ENCODE results near the gene PITPNC1. TPM values are rescaled to one million over a fixed set of nuclear protein-coding genes. Genes with fewer than 3 reads are reported as not detected.

The PITPNC1 gene
- total and polyA plus RNA-seq, 12 donors: 6.6 to 28.0 (median 11.5) TPM

DNA sequence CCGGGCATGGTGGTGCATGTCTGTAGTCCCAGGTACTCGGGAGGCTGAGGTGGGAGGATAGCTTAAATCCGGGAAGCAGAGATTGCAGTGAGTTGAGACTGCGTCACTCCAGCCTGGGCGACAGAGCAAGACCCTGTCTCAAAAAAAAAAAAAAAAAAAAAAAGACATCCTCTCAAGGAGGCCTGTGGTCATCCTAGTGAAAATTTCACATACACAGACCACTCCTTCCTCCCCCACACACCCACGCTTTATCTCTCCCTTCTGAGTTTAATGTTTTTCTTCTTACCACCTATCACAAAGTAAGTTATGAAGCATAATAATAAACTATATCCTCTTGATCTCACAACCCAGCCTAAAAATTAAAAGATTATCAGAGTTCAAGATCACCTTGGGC lies 339.3 kb downstream of the PITPNC1 start:
- H3K9me3 ChIP-seq: no peaks in the 10 kb centered on the region
- H3K27ac ChIP-seq: no peak overlapping the region
- H3K4me3 ChIP-seq: no peak overlapping the region
- TF ChIP-seq, protein P1, sequence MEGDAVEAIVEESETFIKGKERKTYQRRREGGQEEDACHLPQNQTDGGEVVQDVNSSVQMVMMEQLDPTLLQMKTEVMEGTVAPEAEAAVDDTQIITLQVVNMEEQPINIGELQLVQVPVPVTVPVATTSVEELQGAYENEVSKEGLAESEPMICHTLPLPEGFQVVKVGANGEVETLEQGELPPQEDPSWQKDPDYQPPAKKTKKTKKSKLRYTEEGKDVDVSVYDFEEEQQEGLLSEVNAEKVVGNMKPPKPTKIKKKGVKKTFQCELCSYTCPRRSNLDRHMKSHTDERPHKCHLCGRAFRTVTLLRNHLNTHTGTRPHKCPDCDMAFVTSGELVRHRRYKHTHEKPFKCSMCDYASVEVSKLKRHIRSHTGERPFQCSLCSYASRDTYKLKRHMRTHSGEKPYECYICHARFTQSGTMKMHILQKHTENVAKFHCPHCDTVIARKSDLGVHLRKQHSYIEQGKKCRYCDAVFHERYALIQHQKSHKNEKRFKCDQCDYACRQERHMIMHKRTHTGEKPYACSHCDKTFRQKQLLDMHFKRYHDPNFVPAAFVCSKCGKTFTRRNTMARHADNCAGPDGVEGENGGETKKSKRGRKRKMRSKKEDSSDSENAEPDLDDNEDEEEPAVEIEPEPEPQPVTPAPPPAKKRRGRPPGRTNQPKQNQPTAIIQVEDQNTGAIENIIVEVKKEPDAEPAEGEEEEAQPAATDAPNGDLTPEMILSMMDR (IDR thresholded peaks at IDR 0.05): no peak
- peaks cover 0 to 25% (median 21%) of the 10 kb centered on the region in 9 donors for H3K4me1 ChIP-seq
- H3K36me3 ChIP-seq: peaks cover 0 to 18% (median 7%) of the 10 kb centered on the region in 9 donors
- ATAC-seq: no peak
- no peak for DNase-seq
- intact Hi-C loops (cut with DNase I): loop anchor here in 1 of 10 donors (5.0 kb wide), 1 partner anchor 111 kb away; the partner anchor contains the start of gene BPTF
- H3K27me3 ChIP-seq: no peaks in the 10 kb centered on the region
- 86 to 92% methylated on average over 6 of the region's 6 CpGs for whole genome bisulfite sequencing, 2 donors

DNA sequence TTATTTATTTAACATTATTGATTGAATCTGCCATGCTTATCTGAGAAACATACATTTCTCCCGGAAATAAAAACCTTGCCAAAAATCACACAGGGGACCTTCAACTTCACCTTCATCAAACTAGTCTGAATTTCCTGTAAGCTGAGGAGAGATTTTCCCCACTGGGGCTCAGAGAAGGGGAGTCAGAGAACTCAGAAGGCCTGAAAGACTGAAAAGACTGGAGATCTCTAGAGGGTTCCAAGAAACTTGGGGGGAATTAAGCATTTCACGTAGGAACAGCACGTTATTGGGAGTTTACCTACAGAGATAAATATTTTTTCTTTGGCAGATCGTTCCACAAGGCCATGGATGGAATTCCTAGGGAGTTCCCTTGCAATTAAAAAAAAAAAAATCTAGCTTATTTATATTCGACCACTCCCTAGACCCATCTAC lies 340.1 kb downstream of the PITPNC1 start:
- Histone ChIP-seq H3K36me3 (peaks cover 0 to 26% (median 15%) of the 10 kb centered on the region in 9 donors), H3K4me3 (peak overlapping the region; percentile 27 to 95 (median 84)), H3K27ac (peak overlapping the region in 9 of 10 donors; percentile 64 to 94 (median 88)), H3K9me3 (no peaks in the 10 kb centered on the region), H3K4me1 (peaks cover 0 to 25% (median 21%) of the 10 kb centered on the region in 9 donors), H3K27me3 (no peaks in the 10 kb centered on the region)
- TF ChIP-seq, protein P1 (IDR thresholded peaks at IDR 0.05): no peak
- WGBS, 2 donors: 1% methylated on average over 5 of the region's 5 CpGs
- ATAC-seq: no peak
- no peak for DNase-seq
- intact Hi-C loops (cut with DNase I): loop anchor here in 1 of 10 donors (5.0 kb wide), 1 partner anchor 110 kb away; the partner anchor contains the start of gene BPTF

DNA sequence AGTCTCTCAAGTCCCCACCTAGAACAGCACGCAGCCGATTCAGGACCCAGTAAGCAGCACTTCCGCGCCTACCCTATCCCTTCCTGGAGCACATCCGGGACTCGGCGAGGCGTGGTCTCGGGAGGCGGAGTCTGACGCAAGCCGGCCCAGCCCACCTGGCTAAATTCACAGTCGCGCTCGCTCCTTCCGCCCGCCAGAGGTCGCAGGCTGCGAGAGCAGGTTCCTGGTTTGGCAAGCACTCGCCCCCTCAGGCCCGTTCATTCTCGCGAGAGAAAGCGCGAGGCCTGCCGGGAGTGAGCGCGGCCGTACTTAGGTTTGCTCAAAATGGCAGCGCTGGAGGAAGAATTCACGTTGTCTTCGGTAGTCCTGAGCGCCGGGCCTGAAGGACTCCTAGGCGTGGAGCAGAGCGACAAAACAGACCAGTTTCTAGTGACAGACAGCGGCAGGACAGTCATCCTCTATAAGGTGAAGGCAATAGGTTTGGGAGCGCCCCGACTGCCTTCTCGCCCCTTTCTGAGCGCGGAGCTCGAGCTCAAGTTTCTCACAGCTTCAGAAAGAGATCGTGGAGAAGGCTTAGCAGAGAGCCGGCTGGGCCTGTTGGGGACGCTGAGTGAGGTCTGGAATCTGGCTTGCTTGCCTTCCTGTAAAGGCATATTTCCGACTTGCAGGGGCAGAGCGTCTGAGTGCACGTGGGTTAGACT lies 340.7 kb downstream of the PITPNC1 start, which contains the start of gene NOL11:
TSS of gene NOL11 (plus strand) at position 313 of the 701 bp plus-strand sequence. CDS start at position 325, 12 bp downstream.
- H3K27ac ChIP-seq: peak within 1 kb of the TSS; percentile 65 to 94 (median 88)
- intact Hi-C loops (cut with DNase I): loop anchor here in 2 of 10 donors (2.0 to 5.0 kb wide), 2 partner anchors 107 to 110 kb away; partner anchors contain the start of gene BPTF (in 2 of the 2)
- 0% methylated on average over 49 of the region's 49 CpGs for WGBS, 2 donors
- ATAC-seq (peak; percentile 99 to 100 (median 99)), DNase-seq (peak; percentile 99)
- no peaks in the 10 kb centered on the region for H3K9me3 ChIP-seq
- peak within 1 kb of the TSS; percentile 60 to 95 (median 84) for H3K4me3 ChIP-seq
- H3K4me1 ChIP-seq: peaks cover 0 to 25% (median 21%) of the 10 kb centered on the region in 9 donors
- H3K27me3 ChIP-seq: no peaks in the 10 kb centered on the region
- TF ChIP-seq, protein P1 (IDR thresholded peaks at IDR 0.05): peak; percentile 89 to 99 (median 96)
- H3K36me3 ChIP-seq: peaks cover 0 to 32% (median 21%) of the 10 kb centered on the region in 9 donors

DNA sequence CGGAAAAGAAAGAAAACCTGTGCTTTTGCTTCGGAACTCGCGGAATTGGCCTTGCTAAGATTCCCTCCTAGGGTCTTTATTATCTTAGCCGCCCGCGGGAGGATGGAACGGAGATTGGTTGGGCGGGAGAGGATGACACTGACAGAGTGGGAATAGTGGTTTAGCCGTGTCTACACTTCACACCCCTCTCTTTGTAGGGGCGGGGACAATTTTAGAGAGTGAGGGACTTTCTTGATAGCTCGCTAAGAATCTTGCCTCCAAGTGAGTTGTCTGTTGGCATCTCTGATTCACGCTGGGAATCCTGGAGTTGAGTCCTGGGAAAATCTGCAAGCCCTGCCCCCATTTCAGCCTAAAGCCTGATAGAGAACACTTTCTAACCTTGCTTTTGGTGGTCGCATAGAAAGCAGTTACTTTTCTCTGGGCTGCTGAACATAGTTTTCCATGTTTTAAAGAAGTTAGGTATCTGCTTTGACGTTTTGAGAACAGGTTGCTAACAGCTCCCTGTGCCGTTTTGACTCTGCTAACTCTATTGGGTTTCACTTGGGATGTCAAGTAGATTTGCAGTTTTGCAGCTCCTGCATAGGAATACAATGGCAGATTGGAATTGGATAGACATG lies 341.4 kb downstream of the PITPNC1 start:
- intact Hi-C loops (cut with DNase I): loop anchor here in 2 of 10 donors (2.0 to 5.0 kb wide), 2 partner anchors 106 to 109 kb away; partner anchors contain the start of gene BPTF (in 2 of the 2)
- TF ChIP-seq, protein P1 (IDR thresholded peaks at IDR 0.05): no peak
- peaks cover 0 to 37% (median 23%) of the 10 kb centered on the region in 9 donors for H3K36me3 ChIP-seq
- peak overlapping the region; percentile 60 to 95 (median 84) for H3K4me3 ChIP-seq
- H3K27me3 ChIP-seq: no peaks in the 10 kb centered on the region
- ATAC-seq (peak in 4 of 8 donors; percentile 3 to 27 (median 13)), DNase-seq (no peak)
- 0% methylated on average over 16 of the region's 16 CpGs for WGBS, 2 donors
- no peaks in the 10 kb centered on the region for H3K9me3 ChIP-seq
- peaks cover 0 to 25% (median 21%) of the 10 kb centered on the region in 9 donors for H3K4me1 ChIP-seq
- peak overlapping the region in 9 of 10 donors; percentile 65 to 94 (median 88) for H3K27ac ChIP-seq
